HG03460 (cell line): ENCODE data around the gene RHOJ.

Experiments used
- ATAC-seq: cut with Tn5 transposase; IDR thresholded peaks from one replicate; pipeline ENCODE4 v1.9.1; 2021; ENCODE audit not compliant: unreplicated experiment

Gene RHOJ

DNA sequence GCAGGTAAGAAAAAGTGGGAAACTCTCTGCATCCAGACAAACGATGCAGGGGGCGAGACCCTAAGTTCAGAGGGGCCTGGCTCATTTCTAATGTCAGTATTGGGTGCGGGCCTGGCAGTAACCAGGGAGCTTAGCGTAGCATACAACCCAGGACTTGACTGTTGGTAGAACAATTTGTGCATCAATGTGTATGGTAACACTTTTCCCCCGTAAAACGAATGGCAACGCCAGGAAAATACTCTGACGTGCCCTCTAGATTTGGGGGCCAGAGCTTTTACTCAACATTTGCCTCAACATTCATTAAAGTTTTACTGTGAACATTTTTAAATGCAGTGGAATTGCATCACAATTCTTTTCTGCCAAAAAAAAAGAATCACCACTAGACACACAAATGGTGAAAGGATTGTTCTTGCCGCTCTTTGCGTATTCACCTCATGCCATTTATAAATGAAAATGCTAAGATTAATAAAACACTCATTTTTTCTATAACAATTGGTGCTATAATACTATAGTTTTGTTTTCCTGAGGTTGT, 867 bp downstream of the RHOJ start:
- no peak for ATAC-seq

DNA sequence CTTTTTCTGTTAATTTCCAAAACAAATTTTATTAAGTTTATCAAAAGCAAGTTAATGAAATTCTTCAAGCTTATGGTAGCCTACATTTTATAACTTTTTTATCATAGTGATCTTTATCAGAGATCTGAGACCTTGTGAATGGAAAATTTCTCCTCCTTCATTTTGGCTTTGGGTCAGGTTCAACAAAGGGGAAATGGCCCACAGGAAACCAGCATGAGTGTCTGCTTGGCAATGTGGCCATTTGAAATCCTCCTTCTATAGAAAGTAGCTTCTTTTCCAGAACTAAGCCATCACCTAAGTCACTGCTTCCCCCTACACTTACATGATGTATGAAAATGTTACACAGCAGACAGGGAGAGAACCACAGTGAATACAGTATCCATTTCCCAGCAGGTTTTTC, 1.6 kb downstream of the RHOJ start:
- no peak for ATAC-seq

DNA sequence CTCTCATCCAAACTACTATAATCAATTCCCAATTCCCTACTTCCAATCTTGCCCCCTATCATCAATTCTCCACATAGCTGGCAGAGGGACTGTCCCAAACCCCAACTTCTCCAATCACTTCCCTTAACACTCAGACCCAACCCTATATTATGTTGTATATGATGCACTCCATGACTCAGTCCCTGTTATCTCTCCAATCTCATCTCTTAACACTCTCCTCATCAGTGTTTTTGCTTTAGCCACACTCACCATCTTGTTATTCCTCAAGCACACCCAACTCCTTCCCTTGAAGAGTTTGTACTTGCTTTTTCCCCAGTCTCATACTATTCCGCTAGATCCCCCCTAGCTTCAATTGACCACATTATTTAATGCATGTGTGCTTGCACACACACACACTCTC, 4.9 kb downstream of the RHOJ start:
- no peak for ATAC-seq

DNA sequence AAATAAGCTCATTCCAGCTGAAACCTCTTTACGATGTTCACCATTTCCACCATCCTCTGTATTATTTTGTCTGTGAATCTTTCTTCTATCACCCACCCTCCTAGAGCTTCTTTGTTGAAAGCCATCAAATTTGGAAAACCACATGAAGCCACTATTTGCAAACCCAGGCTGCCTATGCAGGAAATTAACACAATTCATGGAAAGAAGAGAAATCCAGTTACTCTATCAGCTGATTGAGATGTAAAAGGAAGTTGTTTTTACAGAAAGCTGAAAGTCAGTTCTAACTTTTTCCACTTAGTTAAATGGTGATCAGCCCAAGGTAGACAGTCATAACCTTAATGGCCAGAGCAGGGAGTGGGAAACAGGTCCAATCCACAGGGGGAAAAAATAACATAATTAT, 6.6 kb downstream of the RHOJ start:
- no peak for ATAC-seq

DNA sequence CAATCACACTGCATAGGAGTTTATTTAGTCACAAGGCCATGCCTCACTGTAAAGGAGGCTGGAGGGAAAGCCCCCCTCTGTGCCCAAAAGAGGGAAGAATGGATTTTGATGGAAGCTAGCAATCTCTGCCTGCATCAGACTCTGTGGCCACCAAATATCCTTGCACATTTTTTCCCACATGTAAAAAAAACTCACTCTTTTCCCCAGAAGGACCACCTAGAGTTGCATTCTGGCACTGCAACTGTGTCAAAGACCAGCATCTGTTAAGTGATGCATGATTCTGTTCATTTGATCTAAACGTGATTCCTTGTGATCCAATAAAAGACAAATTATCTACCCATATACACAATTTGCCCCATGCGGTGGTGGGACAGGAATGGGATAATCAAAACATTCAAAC, 8.0 kb downstream of the RHOJ start:
- ATAC-seq = no peak

DNA sequence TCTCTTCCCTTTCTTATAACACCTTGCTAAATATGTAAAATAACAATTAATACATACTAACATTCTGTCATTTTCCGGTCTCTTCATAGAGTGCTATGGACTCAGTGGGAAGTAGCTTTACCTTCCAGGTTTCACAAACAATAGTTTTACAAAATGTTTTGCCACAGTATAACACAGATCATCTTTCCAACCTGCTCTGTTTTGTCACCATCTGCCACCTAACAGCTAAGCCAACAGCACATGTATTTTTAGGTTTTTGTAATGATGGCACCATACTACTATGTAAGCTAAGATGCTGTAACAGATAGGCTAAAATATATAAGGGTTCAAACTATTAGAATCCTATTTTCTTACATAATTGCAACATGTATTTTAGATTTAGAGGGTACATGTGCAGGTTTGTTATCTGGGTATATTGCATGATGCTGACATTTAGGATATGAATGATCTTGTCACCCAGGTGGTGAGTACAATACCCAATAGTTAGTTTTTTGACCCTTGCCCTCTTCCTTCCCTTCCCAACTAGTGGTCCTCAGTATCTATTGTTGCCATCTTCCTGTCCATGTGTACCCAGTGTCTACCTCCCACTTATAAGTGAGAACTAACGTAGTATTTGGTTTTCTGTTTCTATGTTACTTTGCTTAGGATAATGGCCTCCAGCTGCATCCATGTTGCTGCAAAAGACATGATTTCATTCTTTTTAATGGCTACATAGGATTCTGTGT, 8.7 kb downstream of the RHOJ start:
- no peak for ATAC-seq

DNA sequence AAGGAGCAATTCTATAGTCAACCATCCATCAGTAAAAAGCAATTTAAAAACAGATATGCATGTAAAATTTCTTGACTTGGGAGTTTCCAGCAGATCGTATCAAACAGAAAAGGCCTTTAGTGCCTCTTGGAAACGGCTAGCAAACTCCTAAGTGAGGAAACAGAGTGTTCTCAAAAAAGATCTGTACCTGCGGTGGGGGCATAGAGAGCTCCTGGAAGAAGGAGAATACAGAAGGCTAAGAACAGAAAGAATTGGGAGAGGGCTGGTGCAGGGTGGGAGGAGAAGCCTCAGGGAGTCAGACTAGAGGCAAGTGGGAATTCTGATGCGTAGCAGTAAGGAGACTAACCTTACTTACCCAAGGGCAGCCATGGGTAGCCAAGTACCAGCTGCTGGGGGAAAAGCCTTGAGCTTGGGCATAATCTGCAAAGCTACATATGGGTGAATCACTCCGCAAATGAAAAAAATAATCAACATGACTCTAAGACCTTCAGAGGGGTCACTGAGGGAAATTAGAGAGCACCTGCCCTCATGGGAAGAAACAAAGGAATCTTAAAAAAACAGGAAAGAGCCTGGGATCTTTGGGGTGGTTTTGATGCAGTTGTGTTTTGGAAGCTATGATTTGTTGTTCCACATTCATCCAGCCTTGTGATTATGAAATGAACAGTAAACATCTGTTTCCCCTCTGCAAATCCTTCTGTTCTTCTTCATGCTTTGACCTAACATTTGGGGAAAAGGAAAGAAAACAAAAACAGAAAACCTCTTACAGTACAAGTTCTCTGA, 10.4 kb downstream of the RHOJ start:
- ATAC-seq = no peak

DNA sequence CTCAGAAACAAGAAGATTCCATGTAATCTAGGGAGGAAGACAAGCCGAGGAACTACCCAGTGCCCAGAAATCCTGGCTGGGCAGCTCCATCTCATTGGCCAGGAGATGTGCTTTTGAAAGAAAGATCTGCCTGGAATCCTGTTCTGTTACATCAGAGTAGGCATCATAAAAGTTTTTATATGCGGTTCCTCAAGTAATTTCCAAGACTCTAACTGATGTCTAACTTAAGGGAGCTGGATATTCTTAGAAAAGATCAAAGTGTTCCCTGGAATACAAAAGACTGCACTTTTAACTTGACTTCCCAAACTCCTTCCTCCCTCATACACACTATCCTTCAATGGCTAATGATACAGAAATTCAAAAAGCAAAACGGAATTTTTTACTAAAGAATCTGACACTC, 16.3 kb downstream of the RHOJ start:
- ATAC-seq = no peak

DNA sequence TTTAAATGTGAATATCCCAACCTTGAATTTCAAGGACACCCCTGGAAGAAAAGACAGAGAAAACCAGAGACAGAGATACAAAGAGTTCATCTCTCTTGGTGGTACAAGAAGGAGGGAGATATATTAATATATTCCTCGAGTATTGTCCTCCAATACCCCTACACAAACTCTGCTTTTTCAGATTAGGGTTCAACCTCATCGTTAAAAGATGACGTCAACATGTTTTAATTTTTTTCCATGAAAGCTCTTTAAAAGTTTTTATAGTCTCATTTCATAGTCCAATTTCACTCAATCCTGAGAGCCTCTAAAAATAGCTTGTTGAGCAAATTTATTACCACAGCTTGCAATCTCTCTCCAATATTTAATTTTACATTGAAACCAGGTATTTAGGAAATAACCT, 19.4 kb downstream of the RHOJ start:
- ATAC-seq = no peak

DNA sequence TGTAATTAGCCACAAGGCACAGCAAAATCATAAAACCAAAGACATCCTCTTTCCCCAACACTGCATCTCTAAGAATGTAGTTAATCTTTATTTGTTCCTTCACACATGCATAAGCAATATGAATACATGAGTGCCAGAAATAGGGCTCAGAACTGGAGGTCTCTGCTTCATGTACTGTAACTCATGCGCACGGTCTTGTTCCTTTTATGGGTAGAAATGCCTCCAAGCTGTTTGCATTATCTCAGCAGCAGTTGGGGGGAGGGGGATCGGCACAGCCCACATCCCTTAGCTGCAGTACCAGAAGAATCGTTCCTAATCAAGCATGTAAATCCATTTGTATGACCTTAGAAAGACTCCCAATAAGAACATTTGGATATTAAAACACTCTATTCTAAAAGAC, 20.0 kb downstream of the RHOJ start:
- ATAC-seq = no peak

DNA sequence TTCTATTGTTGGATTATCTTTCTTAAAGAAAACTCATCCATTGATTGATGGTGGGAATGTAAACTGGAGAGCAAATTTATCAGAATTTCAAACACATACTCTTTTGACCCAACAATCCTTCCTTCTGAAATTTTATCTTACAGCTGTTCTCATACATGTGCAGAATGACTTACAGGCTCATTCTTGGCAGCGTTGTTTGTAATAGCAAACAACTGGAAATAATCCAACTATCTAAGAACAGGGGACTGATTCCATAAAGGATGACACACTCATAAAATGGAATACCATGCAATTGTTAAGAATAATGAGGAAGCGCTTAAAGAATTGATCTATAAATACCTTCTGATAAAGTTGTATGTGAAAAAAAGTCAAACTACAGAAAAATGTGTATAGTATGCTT, 24.0 kb downstream of the RHOJ start:
- no peak for ATAC-seq

DNA sequence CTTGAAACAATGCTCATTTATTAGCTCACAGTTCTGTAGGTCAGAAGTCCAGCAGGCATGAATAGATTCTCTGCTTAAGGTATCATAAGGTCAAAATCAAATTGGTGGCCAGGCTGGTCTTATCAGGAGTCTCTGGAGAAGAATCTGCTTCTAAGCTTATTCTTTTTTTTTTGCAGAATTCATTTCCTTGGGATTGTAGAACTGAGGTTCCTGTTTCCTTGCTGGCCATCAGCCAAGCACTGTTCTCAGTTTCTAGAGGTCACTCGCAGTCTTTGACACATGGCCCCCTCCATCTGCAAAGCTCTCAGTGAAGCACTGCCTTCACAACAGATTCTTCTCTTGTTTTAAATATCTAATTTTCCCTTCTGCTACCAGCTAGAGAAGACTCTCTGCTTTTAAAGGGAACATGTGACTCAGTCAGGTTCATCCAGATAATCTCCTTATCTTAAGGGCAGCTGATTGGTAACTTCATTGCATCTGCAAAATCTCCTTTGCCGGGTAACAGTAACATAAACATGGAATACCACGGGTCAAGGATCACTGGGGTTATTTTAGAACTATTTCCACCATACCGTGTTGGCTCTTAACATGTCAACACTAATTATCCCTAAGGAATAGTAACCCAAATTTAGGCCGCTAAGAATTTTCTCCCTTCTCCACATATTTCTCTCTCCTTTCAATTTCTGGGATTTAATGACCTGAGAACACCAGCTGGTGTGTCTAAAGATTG, 25.3 kb downstream of the RHOJ start:
- ATAC-seq = no peak

DNA sequence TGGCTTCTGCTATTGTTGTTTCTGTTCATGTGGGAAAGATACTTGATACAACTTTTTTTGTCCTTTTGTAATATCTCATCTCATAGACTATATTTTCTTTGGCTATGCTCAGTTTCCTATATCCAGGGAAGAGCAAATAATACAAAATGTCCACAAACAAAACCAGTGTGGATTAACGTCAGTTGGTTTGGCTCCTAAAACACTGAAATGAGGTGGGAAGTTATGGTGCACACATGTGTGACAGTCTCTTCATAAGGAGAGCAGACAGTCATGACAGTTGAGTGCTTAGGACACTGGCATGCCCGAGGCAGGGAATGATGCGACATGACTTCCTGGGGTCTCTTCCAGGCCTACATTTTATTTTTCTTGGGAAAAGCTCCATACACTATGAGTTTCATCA, 27.5 kb downstream of the RHOJ start:
- no peak for ATAC-seq

DNA sequence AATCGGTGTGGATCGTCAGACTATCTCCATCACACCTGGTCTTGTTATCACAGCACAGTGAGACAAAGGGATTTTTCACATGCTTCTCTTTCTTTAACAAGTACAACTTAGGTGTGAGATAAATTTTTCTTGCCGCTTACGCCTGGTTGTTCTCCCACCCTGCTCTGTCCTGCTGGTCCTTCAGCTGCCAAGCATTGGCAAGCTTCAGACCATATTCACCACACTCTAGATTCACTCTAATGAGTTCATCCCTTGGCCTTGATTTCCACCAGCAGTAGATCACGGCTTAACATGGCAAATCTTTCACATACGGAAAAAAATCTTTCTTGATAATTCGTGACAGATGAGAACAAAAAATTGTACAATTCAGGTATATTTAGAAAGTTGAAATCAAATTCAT, 33.5 kb downstream of the RHOJ start:
- ATAC-seq = no peak

DNA sequence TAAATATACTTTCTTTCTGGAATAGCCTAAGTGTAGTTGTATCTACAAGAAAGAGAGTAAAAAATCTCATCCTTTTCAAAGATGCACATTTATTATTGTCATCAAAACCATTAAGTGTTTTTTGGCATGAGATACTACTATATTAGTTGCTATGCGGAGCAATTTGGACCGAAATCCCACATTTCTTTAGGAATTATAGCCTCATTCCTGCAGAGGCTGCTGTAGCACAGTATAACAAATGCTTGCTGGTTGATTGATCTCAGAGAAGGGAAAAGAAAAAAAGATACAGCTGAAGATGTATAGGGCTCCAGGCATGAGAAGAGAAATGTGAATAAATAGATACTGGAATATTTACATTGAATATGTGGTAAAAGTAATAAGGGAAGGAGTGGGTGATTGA, 36.0 kb downstream of the RHOJ start:
- no peak for ATAC-seq

DNA sequence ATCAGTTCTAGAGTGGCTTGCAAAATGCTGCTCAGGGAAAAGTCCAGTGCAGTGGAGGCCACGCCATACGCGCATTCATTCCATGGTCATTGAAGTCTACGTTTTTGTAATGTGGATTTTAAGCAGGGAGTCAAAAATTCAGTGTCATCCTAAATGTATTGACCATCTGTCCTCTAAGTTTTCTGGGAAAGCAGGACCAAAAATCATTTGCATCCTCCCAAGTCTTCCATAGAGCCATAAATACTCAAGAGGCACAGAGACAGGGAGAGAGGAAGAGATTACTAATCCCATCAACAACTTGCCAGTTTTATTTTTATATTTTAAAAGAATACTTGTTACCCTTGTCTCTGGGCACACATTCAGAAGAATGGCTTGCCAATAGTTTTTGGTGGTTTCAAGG, 36.9 kb downstream of the RHOJ start:
- no peak for ATAC-seq

DNA sequence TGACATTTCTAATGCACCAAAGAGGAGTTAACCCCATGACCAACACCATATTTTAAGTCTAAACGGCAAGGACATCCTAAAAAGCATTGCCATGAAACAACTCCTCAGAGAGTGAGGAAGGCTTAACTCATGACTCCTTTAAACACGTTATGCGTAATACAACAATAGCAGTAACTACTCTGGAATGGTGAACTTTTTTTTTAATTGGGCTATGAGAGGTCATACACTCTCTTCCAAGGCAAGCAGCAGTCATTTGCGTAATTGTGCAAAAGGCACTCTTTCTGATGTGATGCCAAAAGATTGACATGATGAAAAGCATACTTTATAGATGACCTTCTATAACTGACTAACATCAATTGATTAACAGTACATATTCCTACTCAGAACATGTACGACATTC, 39.4 kb downstream of the RHOJ start:
- no peak for ATAC-seq

DNA sequence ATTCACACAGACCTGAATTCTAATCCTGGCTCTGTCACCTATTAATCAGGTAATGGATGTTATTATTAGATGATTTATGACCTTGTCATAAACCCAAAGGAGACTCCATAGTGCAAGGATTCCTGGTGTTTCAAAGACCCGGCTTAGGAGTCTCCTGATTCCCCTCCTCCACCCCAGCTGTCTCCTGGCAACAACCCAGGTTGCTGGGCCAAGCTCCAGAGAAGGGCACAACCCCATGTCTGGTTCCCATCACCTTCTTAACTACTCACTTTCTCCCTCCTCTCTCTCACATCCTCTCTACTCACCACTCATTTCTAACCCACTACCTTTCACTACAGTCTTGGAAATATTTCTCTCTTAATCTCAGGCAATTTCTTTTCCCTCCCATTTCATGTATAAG, 41.6 kb downstream of the RHOJ start:
- ATAC-seq = no peak

DNA sequence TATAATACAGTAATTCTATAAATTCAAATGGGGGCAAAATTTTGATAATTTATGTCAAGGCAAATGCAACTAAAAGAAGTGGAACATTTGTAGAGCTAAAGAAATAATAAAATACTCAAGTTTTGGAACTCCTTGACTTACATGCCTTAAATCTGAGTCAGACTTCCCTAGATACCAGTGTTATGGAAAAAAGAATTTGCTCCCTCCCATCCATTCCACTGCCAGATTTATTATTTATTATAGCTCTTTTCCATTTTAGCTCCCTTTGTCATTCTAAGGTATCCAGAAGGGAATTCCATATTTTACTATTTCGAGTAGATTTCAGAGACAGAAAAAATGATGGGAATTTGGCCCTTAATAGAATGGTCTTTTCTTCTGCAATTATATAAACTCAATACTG, 44.0 kb downstream of the RHOJ start:
- ATAC-seq = no peak

DNA sequence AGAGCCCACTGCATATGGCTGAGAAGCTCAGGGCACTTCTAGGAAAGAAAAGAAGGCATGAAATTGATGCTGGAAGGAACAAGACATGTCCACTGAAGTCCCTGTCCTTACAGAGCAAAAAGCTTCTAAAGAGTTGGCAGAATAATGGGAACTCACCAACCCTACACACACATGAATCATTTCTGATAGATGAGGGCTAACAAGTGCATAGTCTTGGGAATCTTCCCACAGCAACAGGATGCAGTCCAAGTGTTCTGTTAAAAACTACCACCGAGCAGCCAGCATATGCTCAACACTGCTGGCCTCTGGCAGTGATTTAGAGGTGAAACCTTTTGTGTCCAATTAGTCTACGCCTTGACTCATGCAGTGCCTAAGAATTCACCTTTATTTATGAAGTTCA, 44.8 kb downstream of the RHOJ start:
- no peak for ATAC-seq

DNA sequence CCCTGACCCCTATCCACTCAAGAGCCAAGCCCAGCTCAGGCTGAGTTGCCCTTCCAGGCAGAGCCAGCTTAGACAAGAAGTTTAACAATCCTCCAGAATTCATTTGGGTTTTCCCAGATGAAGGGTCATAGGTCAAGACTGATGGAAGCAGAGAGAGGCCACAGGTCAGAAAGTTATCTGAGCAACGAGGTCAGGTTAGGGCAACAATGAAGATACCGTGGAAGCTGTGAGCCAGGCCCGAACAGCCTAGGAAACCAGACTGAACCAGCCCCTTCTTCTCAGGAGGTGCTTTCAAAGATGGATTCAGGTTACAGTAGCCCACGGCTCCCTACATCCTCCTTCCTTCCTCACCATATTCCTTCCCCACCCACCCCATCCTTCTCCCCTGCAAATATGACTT, 53.1 kb downstream of the RHOJ start:
- no peak for ATAC-seq

DNA sequence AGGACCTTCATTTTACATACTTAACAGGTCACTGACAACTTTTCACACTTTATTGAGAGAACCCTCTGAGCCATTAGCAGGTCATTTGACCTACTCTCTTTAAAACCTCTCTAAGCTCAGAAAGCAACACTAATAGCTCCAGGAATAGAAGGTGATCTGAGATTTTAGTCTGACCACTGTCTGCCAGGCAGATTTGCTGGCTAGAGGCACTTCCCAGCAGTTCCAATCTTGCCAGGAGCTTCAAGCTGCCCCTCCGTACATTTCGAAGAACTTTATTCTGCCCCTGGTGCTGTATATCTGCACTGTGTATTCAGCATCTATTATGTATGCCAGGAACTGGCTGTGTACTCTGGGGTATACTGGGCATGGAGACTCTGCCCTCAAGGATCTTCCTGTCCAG, 58.2 kb downstream of the RHOJ start:
- ATAC-seq = no peak
